SK-N-DZ (cell line): Measurements from ENCODE around the gene UNC79.

Experiments used
- DNase-seq: peaks from one replicate; pipeline ENCODE4 v3.0.0-alpha.2; 2015; ENCODE audit warnings: low spot score
- small RNA-seq, 2 experiments: library from RNA; depleted of rRNA; stranded (forward); fragments of <200 nt; gene quantifications; one replicate each; pipeline ENCODE3, GENCODE V24; 2014

The UNC79 gene

DNA sequence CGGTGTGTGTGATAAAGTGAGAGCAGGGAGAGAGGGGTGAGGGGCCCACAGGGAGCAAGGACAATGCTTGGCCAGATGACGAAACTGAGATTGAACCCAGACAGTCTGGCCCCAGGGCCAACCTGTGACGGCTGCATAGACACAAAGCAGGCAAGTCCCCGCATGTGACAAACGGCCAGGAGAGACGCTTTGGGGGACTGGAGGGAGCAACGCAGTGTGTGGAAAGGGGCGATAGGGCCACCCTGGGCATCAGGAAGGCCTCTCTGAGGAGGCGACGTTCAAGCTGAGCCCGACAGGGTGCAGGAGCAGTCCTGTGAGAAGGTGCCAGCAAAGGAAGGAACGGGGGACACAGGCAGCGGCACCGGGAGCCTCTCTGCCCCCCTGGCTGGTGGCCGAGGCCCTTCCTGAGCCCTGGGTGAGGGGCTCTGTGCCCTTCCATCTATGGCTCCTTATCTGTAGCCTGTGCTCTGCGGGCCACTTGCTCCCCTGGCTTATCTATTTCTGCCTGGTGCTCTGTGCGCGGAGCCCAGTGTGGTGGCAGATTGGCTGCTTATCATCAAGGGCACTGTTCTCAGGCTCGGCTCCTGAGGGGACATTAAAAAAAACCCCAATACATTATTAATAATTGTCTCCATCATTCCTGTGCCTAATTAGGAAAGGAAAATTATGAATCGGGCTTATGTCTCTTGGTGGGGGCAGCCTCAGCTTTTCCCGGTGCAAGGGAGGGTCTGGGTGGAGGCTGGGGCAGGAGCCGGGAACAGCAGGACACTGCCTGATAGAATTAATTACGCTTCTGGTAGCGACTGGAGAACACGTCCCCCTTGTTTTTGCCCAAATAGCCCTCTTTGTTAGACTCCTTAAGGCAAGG, 317.7 kb downstream of the UNC79 start:
- DNase-seq: peak; percentile 48

DNA sequence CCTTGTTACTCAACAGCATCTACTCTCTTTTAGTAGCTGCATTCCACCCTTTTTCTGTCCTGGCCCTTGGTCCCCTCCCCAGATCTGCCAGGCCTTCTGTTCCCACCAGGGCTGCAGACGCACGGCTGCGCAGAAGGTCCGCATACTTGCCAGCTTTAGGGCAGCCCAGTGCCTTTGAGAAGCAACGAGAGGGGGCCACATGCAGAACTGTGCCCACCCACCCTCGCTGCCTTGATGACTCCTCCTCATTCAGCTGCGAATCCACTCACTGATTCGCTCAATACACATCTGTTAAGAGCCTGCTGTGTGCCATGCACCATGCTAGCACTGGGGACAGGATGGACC, 318.3 kb downstream of the UNC79 start:
- no peak for DNase-seq

DNA sequence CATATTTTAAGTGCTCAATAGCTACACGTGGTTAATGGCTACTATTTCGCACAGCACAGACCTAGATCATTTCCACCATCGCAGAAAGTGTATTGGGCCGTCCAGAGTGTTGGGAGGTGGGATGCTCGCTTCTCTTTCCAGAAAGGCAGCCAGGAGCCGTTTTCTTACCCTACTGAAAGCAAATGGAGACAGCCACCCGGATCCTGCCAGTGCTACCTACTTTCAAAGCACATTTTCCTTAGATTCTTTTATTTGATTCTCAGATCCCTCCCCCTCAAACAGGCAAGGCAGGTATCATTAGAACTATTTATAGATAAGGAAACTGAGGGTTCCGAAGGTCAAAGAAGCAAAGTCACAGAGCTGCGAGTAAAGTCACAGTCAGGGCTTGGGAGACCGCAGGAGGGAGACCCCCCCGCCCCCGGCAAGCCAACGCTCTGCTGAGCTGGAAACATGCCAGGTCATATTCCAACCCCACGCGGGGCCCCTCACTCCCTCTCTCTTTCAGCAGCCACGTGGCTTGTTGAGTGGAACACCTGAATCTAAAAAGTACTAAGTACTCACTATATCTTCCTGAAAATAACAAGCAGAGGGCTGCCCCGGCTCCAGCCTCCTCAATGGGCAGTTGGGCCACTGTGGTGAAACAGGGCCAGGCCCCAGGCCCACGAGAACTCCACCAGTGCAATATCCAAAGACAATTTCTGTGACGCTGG, 321.4 kb downstream of the UNC79 start:
- no peak for DNase-seq

GRCh38 chr14:93752980-93753561, 322.3 kb downstream of the UNC79 start:
- no peak for DNase-seq

DNA sequence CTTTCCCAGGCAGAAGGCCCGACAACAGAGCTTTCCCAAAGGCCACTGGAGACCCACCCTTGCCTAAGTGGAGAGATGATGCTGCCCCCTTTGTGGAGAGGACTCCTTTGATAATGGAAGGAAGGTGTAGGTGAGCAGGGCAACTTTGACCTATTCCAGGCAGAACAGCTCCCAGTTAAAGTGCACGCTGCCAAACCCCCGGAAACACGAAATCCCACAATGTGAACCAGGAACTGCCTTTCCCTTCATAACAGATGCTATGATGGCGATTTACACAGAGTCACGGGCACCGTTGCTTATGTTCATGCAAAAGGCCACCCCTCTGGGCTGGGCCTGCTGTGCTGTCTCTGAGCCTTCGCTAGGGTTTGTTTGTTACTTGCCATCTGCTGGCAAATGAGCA, 322.9 kb downstream of the UNC79 start:
- DNase-seq: no peak

GRCh38 chr14:93757206-93757605, 326.5 kb downstream of the UNC79 start:
- no peak for DNase-seq

Small RNAs within 50 kb of the gene (small RNA-seq; reads per million reads assigned to genes)
- gene RF00019 (0 reads per million in 2 experiments), gene RF02271 (0 reads per million in 2 experiments), gene RNU6-1258P (0 reads per million in 2 experiments)
